Panc1 (cell line): Measurements from ENCODE around the gene CNOT1. TPM values are rescaled to one million over a fixed set of nuclear protein-coding genes. Genes with fewer than 3 reads are reported as not detected.

ENCODE experiments used
- ATAC-seq: fragments of 200-7000 bp; cut with Tn5 transposase; 2 replicates; pipeline ENCODE4 v1.9.1; 2020; ENCODE audit warnings: mild to moderate bottlenecking, moderate library complexity
- BruUV-seq: library from RNA; stranded (reverse); fragments of 400-500 nt; replicated peaks from 2 replicates; lab custom pipeline; 2021; lab: Mats Ljungman, UMichigan
- CTCF ChIA-PET: fragments of 300-600 bp; sonication (Branson Sonifier 250); formaldehyde crosslinking; loops from one replicate; lab custom pipeline; 2022; ENCODE audit warnings: antibody characterized with exemption; lab: Charles Lee
- POLR2A ChIA-PET: fragments of 300-600 bp; sonication (Branson Sonifier 250); formaldehyde crosslinking; loops from one replicate; lab custom pipeline; 2022; ENCODE audit warnings: antibody characterized with exemption; lab: Charles Lee
- DNase-seq: peaks from one replicate; pipeline ENCODE4 v3.0.0-alpha.2; 2010; ENCODE audit warnings: low read depth, low spot score
- H3K27ac ChIP-seq: 2 replicates; pipeline ENCODE4 v1.5.1; 2011; ENCODE audit warnings: mild to moderate bottlenecking, low read length, inconsistent platforms
- H3K27me3 ChIP-seq: fragments of 200-500 bp; sonication (Bioruptor generic); 2 replicates; pipeline ENCODE4 v1.6.0; 2014; ENCODE audit warnings: low read length, inconsistent platforms; ENCODE audit not compliant: control insufficient read depth, insufficient read depth
- H3K36me3 ChIP-seq: fragments of 200-500 bp; sonication (Bioruptor generic); 2 replicates; pipeline ENCODE4 v1.5.1; 2014; ENCODE audit warnings: inconsistent platforms, mild to moderate bottlenecking, low read length, moderate library complexity; ENCODE audit not compliant: control insufficient read depth, insufficient read depth
- H3K4me1 ChIP-seq: 2 replicates; pipeline ENCODE4 v1.5.1; 2011; ENCODE audit warnings: inconsistent platforms, mild to moderate bottlenecking, low read length, moderate library complexity; ENCODE audit not compliant: control insufficient read depth, insufficient read depth
- H3K4me3 ChIP-seq, 2 experiments: 2 replicates each; pipeline ENCODE4 v1.5.1; 2011 to 2012; ENCODE audit warnings: low read depth in 2 of 2, low read length in 2 of 2, mild to moderate bottlenecking in 2 of 2, inconsistent platforms in 1 of 2, moderate library complexity in 1 of 2
- H3K9me3 ChIP-seq: fragments of 200-500 bp; sonication (Bioruptor generic); 2 replicates; pipeline ENCODE4 v1.5.1; 2014; ENCODE audit warnings: low read depth, mild to moderate bottlenecking, inconsistent platforms, low read length, moderate library complexity; ENCODE audit not compliant: control insufficient read depth, insufficient read depth
- CTCF ChIP-seq: fragments of 450-650 bp; IDR thresholded peaks from 2 replicates; pipeline ENCODE4 v1.5.1; 2017; ENCODE audit warnings: mild to moderate bottlenecking
- POLR2AphosphoS5 ChIP-seq: IDR thresholded peaks from 2 replicates; pipeline ENCODE4 v1.6.1; 2012; ENCODE audit warnings: mild to moderate bottlenecking, low read depth, low read length, moderate library complexity
- REST ChIP-seq, 2 experiments: IDR thresholded peaks; 2 replicates each; pipeline ENCODE4 v1.6.1; 2011 to 2012; ENCODE audit warnings: low read depth in 2 of 2, control low read depth in 1 of 2, low read length in 1 of 2, mild to moderate bottlenecking in 1 of 2, moderate library complexity in 1 of 2; ENCODE audit not compliant: insufficient read depth in 1 of 2
- SIN3A ChIP-seq: IDR thresholded peaks from 2 replicates; pipeline ENCODE4 v1.6.1; 2012; ENCODE audit warnings: low read depth, mild to moderate bottlenecking, low read length, moderate library complexity, borderline replicate concordance; ENCODE audit not compliant: insufficient read depth
- TCF7L2 ChIP-seq: IDR thresholded peaks from 2 replicates; pipeline ENCODE4 v1.6.1; 2011; ENCODE audit warnings: mild to moderate bottlenecking, low read depth, low read length, inconsistent platforms
- in situ Hi-C: cut with HindIII; loops from 2 replicates; pipeline ENCODE4 v1.10.0; 2016; ENCODE audit warnings: low sequenced_read_pairs, low pct_unique_long_range_greater_than_20kb
- intact Hi-C: fragments of 100-400 bp; cut with micrococcal nuclease; formaldehyde crosslinking; loops from one replicate; pipeline ENCODE4 v1.10.0; 2022; ENCODE audit not compliant: unreplicated experiment
- total RNA-seq: library from RNA; stranded (reverse); gene quantifications from one replicate; pipeline ENCODE4 v1.2.1, GENCODE V29; 2021; ENCODE audit not compliant: unreplicated experiment

The CNOT1 gene
- total RNA-seq, 1 experiment from 2014 or later, result 170 TPM

GRCh38 chr16:58548378-58548777, 81.2 kb downstream of the CNOT1 start:
- in situ Hi-C loops, result no loop called here
- POLR2A ChIA-PET, result interaction anchor here (0.7 kb wide), 1 partner anchor 104 kb away, joined by 10 read pairs; no protein-coding TSS in a partner anchor
- no peaks in the 10 kb centered on the region for H3K27me3 ChIP-seq
- no peak for DNase-seq
- intact Hi-C loops, result no loop called here
- no peaks in the 10 kb centered on the region for H3K9me3 ChIP-seq
- CTCF ChIA-PET, result no interaction called here
- H3K4me1 ChIP-seq, result no peaks in the 10 kb centered on the region
- ATAC-seq, result no peak
- H3K4me3 ChIP-seq, result no peak overlapping the region
- no peak overlapping the region for H3K27ac ChIP-seq
- no TSS peak for BruUV-seq
- H3K36me3 ChIP-seq, result peaks cover 68% of the 10 kb centered on the region
- TF ChIP-seq SIN3A (no peak), POLR2AphosphoS5 (no peak)

GRCh38 chr16:58543685-58544084, 85.9 kb downstream of the CNOT1 start:
- Histone ChIP-seq H3K36me3 (peaks cover 55% of the 10 kb centered on the region), H3K4me1 (no peaks in the 10 kb centered on the region), H3K27ac (no peak overlapping the region), H3K4me3 (no peak overlapping the region), H3K27me3 (no peaks in the 10 kb centered on the region), H3K9me3 (no peaks in the 10 kb centered on the region)
- BruUV-seq, result no TSS peak
- in situ Hi-C loops (no loop called here), intact Hi-C loops (no loop called here)
- ATAC-seq (no peak), DNase-seq (no peak)
- ChIA-PET CTCF (no interaction called here), POLR2A (no interaction called here)
- no peak for TF ChIP-seq REST (IDR thresholded peaks at IDR 0.05; ENCODE audit: insufficient read depth in 1 of 2, low read depth in 2 of 2, low read length in 1 of 2)
- no peak for TF ChIP-seq TCF7L2
- TF ChIP-seq SIN3A, result no peak
- TF ChIP-seq POLR2AphosphoS5, result no peak
- TF ChIP-seq CTCF, result no peak

- H3K4me3 ChIP-seq, result no peak overlapping the region
- no peaks in the 10 kb centered on the region for H3K4me1 ChIP-seq
- no TSS peak for BruUV-seq
- no peaks in the 10 kb centered on the region for H3K27me3 ChIP-seq
- ChIA-PET POLR2A (no interaction called here), CTCF (interaction anchor here (0.6 kb wide), 1 partner anchor 78 kb away, joined by 9 read pairs; no protein-coding TSS in a partner anchor)
- in situ Hi-C loops, result no loop called here
- TF ChIP-seq TCF7L2 (no peak), CTCF (no peak), REST (IDR thresholded peaks at IDR 0.05; ENCODE audit: insufficient read depth in 1 of 2, low read depth in 2 of 2, low read length in 1 of 2) (no peak), POLR2AphosphoS5 (no peak), SIN3A (no peak)
- ATAC-seq (no peak), DNase-seq (no peak)
- no peaks in the 10 kb centered on the region for H3K9me3 ChIP-seq
- no peak overlapping the region for H3K27ac ChIP-seq
- H3K36me3 ChIP-seq, result peaks cover 52% of the 10 kb centered on the region
- intact Hi-C loops, result no loop called here
Observed at GRCh38 chr16:58542291-58542690, 87.3 kb downstream of the CNOT1 start.
